Activated naive CD8-positive, alpha-beta T cell treated with anti-CD3 and anti-CD28 coated beads, Interleukin-2, amount 50 U/mL, for 16 hours (primary cell): ENCODE measurements around the gene LDLRAP1.
"Not testable (repeated sequence)": the region's sequence is repeated elsewhere in the genome, so short reads cannot be mapped to it uniquely, and the experiment has no call there.

Experiments used
- DNase-seq: peaks from one replicate; pipeline ENCODE4 v3.0.0-alpha.2; 2020; ENCODE audit warnings: low read depth, low spot score

Gene LDLRAP1, protein sequence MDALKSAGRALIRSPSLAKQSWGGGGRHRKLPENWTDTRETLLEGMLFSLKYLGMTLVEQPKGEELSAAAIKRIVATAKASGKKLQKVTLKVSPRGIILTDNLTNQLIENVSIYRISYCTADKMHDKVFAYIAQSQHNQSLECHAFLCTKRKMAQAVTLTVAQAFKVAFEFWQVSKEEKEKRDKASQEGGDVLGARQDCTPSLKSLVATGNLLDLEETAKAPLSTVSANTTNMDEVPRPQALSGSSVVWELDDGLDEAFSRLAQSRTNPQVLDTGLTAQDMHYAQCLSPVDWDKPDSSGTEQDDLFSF

DNA sequence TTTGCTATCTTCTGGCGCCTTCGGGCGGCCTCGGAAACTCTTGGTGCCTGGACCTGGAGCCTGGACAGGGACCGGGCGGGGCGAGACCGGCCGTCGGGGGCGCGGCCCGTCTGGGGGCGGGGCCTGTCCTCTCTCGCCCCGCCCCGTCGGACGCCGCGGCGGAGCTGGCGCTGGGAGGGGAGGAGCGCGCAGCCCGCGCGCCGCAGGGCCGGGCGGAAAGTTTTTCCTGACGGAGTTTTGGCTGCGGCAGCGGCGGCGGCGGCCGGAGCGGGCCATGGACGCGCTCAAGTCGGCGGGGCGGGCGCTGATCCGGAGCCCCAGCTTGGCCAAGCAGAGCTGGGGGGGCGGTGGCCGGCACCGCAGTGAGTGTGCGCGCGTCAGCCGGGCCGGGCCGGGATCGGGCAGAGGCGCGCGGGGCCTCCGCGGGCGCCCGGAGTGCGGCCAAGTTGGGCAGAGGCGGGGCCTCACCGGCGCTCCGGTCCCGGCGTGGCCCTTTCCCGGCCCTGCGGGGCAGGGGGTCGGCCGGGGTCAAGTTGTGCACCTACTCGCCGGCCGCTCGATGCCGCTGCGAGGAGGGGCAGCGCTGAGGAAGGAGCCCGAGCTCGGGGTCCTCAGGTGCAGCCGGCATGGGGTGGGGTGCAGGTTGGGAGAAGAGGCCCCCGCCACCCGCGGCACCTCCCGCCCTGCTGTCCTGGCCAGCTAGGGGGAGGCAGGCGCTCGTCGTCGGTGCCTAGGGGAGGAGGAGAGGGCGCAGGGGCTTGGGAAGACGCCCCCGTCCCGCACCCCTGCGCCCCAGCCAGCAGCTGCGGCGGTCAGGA is at the start of gene LDLRAP1:
Gene LDLRAP1 (plus strand): TSS at position 182 of the 818 bp plus-strand sequence. CDS start 93 bp downstream, at position 275.
- no peak for DNase-seq

DNA sequence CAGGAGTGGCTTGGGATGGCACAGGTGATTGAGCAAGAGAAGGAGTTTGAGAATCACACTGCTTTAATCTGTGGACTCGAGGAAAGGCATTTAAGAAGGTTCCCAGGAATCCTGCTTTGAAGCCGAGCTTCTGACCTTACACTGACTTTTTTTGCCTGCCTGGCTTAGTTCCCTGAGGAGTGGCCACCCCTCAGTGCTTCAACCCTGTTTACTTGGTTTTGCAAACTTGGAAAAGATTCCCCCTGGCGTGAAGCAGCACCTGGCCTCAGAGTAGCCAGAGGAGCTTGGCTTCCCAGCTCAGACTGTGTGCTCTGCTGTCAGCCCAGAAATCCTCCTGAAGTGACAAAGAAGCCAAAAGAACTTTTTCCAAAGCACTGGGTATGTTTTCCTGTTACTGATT is 48.5 kb upstream of the LDLRAP1 start:
- DNase-seq = no peak

DNA sequence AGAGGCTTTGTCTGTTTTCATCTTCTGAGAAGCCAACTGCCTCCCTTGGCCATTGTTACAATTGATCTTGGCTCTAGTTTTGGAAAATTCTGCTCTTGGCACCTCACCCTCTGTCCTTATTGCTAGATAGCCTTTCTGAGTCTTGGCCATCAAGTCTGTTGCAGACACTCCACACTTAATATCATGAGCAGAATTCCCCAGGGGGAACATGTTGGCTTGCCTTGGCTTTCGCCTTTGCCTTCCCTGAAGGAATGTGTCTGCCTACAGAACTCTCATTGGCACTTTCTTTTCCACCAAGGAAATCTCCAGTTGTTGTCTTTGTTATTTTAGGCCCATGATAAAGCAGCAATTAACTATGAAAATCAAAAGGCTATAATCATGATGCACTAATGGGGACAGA is 42.7 kb upstream of the LDLRAP1 start:
- no peak for DNase-seq

DNA sequence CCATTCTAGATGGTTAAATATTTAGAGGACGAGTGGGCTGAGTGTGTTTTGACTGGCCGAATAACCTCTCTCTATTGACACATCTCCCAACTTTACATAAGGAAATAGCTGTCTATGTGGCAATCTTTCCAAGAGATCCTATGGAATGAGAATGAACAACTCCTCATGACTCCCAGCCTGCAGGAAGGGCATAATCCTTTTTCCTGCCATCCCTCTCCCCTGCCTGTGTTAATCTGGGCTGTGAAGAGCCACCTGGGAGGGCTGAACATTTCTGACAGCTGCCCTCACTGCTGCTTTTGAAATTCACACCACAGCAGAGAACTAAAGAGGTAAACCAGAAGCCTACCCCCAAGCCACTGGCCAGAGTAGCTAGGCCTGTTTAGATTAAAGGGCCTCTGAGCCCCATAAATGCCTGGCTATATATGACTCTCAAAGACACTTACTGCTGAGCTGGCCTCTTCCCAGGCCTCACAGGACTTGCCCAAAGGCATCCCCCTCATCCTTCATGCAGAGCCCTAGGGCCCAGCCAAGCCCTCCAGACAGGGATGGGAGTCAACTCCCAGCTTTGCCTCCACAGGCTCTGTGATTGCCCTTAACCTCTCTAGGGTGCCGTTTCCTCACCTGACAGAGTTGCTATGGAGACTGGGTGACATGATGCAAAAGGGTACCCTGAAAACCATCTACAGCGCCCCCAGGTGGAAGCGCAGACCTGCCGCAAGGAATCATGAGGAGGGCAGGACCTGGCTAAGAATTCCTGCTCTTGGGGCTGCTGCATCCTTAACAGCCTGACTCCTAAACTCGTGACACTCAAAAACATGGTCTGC is 42.0 kb upstream of the LDLRAP1 start:
- no peak for DNase-seq

DNA sequence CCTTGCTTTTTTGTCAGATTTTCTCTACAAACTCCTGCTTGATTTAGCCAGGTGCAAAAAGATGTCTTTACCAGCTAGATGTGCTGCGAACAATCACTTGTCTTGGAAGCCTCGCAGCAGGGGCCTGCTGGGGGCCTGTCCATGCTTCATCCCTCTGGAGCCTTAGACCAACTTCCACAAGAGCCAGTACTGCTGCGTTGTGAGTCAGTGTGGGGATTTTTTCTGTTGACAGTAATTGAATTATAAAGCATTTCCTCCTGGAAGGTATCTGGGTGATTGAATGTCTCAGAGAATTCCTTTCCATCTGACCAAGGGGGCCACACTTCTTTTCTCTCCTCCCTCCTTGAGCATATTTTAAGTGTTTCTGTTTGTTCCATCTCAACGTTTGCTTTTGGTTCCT is 40.4 kb upstream of the LDLRAP1 start:
- DNase-seq = no peak

DNA sequence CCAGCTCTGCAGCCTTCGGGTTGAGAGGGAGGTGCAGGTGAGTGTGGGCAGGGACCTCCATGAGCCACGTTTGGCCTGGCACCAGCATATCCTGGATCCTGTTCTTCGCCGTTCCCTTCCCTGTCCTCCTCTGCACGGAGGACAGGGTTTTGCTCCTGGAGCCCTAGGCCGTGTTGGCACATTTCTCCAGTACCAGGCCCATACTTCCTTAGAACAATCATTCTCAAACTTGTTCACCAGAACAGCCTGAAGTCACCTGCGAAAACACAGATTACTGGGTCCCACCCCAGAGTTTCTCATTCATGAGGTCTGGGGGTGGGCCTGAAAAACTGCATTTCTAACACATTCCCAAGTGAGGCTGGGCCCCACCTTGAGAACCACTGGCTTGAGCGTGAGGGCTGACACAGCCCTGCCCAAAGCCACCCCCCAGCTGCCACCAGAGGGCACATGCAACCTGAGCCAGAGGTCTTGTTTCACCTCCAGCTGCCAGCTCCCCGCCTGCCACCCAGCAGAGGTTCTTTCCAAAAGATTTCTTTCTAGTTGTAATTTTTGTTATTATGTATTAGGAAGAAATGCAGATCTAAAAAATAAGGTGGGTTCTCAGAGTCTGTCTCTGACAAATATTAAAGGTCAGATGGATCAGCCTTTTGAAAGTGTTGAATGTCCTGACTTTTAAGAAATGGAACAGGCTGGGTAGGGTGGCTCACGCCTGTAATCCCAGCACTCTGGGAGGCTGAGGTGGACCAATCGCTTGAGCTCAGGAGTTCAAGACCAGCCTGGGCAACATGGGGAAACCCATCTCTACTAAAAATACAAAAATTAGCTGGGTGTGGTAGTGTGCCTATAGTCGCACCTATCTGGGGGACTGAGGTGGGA is 39.6 kb upstream of the LDLRAP1 start:
- peak; percentile 47 for DNase-seq

DNA sequence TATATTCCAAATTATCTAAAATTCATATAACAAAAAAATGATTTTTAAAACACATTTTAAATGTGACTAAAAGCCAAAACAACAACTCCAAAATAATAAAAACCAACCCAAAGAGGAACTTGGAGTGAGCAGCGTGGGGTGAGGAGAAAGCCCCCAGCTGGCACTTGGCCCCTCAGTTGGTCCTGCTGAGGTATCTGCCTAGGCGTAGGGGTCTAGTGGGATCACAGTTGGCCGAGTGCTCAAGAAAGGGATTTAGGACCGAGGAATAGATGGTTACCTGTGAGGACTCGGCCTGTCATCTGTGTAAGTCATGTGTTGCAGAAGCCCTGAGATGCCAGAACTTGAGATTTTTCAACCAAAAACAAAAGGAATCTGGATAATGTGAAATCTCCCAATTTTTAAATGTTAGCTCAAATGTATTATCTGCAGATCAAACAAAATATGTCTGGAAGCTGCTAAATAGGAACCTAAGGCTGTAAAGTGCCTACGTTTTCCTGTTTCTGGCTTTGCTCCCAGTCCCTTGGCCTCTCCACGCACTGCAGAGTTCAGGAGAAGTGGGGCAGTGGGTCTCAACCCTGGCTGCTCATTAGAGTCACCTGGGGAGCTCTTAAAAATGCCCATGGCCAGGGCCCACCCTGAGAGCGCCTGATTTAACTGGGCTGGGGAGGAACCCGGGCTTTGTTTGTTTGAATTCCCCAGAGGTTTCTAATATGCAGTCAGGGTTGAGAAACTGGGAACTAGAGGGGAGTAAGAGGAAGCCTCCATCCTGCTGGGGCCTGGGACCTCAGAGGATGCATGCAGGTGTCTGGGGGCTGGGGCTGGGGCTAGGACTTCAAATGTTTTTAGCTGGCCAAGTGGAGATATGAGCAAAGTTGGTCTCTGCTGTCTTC is 38.5 kb upstream of the LDLRAP1 start:
- no peak for DNase-seq

DNA sequence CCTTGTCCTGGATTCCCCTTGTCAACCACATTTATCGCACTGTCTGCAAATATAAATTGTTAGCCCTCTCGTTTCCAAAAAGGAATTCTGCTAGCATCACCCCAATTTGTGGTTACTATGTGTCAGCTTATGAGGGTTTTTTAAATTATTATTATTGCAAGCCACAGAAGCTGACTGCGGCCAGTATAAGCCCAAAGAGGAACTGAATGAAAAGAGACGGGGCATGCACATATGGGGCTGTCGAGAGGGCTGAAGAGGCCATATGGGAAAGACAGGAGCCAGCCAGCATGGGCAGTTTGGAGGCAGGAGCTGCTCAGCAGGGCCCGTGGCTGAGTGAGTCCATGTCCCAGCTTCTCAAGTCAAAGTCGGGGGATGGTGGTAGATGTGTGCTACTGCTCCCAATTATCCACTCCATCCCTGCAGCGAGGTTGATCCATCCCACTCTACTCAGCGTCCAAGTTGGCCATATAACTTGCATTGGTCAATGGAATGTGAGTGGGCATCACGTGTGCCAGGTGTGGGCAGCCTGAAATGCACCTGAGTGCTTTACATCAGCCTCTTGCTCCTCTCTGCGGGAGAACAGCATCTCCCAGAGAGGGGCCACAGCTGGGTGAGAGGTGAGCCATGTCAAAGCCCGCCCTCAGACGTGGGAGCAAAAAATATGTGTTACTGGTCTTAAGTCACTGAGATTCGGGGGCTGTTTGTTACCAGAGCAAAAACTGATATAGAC is 37.6 kb upstream of the LDLRAP1 start:
- no peak for DNase-seq

DNA sequence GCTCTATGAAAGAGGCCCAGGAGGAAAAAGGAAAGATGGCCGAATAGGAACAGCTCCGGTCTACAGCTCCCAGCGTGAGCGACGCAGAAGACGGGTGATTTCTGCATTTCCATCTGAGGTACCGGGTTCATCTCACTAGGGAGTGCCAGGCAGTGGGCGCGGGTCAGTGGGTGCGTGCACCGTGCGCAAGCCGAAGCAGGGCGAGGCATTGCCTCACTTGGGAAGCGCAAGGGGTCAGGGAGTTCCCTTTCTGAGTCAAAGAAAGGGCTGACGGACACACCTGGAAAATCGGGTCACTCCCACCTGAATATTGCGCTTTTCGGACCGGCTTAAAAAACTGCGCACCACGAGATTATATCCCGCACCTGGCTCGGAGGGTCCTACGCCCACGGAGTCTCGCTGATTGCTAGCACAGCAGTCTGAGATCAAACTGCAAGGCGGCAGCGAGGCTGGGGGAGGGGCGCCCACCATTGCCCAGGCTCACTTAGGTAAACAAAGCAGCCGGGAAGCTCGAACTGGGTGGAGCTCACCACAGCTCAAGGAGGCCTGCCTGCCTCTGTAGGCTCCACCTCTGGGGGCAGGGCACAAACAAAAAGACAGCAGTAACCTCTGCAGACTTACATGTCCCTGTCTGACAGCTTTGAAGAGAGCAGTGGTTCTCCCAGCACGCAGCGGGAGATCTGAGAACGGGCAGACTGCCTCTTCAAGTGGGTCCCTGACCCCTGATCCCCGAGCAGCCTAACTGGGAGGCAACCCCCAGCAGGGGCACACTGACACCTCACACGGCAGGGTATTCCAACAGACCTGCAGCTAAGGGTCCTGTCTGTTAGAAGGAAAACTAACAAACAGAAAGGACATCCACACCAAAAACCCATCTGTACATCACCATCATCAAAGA is 36.6 kb upstream of the LDLRAP1 start:
- DNase-seq = not testable (repeated sequence)

DNA sequence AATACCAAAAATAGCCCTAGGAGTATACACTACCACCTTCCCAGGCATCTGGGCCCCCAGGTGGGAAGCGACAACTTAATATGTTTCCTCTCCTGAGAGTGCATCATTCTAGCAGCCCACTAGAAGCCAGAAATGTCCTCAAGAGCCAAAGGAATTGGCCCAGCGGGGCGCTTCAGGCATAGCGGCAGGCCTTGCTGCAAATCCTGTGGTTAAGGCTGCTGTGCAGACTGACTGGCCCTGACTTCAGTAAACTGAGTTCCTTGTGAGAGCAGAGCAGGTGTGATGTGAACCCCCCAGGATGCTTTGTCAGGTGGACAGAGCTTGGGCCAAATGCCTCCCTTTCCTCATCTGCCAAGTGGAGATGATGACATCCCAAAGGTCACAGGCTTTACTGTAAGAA is 29.7 kb upstream of the LDLRAP1 start:
- DNase-seq = no peak

DNA sequence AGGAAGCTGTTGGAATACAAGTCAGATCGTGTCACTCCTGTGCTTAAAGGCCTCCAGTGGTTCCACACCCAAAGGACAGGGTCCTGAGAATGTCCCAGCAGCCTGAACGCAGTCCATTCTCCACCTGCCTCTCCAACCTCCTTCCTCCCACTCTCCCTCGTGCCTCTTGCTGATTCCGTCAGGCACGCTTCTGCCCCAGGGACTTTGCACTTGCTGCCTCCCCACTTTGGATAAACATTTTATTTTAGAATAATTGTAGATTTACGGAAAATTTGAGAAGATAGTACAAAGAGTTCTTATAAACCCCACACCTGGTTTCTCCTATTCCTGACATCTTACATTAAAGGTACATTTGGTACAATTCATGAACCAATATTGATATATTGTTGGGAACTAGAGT is 28.4 kb upstream of the LDLRAP1 start:
- no peak for DNase-seq

DNA sequence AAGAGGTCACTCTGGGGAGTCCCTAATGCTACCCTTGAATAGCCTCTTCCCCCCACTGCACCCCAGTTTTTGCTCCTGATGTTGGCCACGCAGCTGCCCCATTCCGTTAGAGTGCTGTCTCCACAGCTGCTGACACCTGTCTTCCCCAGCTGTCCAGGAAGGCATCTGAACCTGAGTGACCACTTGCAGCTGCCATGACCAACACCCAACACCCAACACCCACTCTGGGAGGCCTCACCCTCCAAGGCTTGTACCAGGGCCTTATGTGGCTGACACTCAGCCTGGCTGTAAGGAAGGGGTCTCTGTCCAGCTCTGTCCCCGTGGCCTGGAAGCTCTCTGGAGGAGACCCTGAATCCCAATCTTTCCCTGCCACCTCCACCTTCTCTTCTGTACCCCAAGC is 26.7 kb upstream of the LDLRAP1 start:
- no peak for DNase-seq

DNA sequence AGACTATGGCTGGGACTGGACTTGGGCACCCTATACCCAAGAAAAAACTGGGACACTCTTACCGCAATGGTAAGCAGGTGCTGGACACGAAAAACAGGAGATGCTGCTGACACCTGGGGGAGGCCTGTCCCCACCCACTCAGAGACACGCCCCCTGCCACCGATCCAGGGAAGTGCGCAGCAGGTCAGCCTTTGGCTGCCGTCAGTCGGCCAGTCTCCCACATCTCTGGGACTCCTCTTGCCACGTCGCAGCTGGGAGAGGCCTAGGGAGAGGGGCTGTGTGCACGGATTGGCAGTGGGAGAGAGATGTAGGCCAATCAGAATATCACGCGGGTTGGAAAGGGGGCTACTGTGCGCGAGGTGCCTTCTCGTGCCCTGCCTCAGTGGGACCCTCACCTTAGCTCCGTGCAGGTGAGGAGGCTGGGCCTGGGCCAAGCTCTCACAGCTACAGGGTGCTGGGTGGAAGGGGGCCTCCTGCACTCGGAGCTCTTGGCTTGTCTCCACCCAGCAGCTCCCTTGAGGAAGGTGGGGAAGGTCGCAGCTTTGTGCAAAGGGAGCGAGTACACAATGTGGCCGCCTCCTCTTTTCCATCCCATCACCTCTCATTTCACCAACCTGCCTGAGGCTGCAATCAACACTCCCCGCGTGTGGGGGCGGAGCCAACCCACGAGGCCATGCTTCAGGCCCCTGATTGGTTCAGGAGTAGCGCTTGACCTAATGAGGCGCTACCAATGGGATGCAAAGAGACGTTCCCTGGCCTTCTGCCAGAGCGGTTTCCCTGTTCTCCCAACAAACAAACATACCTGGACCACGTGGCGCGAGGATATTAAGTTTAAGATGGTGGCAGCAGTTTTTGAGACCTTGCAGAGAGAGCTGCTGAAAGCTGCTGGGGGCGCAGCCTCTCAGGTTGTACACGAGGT is 25.7 kb upstream of the LDLRAP1 start:
- DNase-seq = no peak

DNA sequence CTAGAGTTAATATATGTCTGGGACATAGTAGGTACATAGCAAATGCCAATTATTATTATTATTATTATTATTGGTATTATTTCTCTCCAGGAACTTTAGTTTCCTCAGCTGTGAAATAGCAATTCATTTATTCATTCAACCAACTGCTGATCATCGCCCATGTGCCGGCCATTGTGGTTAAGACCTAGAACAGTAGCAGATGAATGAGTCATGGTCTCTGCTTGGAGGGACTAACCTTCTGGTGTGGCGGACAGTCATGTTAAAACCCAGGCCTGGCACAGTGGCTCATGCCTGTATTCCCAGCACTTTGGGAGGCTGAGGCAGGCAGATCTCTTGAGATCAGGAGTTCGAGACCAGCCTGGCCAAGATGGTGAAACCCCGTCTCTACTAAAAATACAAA is 23.8 kb upstream of the LDLRAP1 start:
- no peak for DNase-seq

DNA sequence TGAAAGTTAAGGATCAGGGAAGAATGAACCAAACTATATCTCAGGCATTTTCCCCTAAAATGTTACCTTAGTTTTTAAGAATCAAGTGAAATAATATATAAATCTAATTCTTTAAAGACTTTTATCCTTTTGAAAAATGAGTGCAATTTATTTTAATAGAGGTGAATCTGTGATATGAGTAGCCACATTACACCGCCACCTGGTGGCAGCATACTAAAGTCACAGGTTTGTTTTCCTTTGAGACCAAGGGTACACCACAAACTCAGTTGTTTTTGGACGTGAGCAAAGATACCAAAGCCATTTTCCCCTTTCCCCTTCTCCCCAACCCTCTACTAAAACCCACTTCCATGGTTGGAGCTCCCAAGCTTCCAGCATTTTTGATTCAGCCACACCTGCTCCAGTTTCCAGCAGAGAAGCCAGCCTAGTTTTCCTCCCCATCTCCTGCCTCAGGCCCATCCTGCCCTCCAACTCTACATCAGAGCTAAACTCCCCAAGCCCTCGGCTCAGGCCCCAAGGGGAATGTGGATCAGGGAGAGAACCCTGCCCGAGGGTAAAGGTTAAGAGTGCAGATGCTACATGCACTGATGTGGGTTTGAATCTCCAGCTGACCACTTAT is 22.9 kb upstream of the LDLRAP1 start:
- DNase-seq = peak; percentile 48

DNA sequence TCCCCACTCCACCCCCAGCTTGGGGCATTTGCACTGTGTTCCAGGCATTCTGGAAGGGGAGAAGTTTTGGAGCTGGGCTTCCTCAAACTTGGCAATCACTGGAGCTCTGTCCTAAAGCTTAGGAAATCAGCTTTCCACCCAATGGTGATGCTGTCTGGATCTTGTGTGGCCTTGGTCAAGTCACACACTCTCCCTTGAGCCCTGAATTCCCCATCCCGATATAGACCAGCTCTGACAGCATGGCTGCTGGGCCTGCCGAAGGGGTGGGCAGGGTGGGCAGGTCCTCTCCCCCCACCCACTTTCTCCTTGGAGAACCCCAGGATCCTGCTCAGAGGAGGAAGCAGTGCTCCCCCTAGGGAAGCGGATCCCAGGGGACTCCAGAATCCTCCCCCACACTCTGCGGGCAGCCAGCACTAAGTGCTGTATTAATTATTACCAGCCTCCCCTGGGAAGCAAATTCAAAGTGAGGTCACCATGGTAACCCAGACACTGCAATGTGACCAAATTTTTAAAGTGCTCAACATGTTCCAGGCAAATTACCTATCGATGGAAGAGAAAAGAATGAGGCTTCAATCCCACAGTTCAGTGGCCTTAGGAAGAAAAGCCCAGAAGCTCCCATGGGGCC is 21.3 kb upstream of the LDLRAP1 start:
- no peak for DNase-seq

DNA sequence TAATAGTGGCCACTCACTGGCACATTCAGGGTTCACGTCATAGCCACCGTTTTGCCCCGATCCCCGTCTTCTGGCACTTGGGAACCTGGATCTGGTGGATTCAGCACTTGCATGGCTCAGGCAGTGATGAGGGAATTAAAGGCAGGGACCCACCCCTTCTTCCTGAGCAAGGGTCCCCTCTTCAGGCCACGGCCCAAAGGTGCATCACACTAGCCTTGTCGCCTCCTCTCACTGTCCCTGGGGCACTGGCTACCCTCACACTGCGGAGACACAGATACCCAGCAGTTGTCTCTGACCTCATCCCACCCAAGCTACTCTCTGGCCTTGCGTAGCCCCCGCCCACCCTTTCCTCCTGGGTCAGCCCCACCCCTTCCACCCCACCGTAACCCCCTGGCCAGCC is 19.9 kb upstream of the LDLRAP1 start:
- no peak for DNase-seq
